Spleen (tissue), 7 donors: ENCODE results near the gene C6orf62.

Experiments
- POLR2A ChIP-seq, 3 donors: fragments of 450-650 bp; IDR thresholded peaks; one replicate each; pipeline ENCODE4 v1.5.1; 2017; ENCODE audit warnings: antibody characterized with exemption in 3 of 3, mild to moderate bottlenecking in 1 of 3
- POLR2AphosphoS5 ChIP-seq, 3 donors: sonication (generic); formaldehyde crosslinking; IDR thresholded peaks; one replicate each; pipeline ENCODE4 v1.5.1; 2017; ENCODE audit warnings: antibody characterized with exemption in 3 of 3
- TF ChIP-seq, protein P1 (sequence below), 11 experiments: fragments of 200-600 bp in 7 of 11; fragments of 450-650 bp in 4 of 11; sonication (generic) in 4 of 11; IDR thresholded peaks in 8 of 11; conservative IDR thresholded peaks in 3 of 11; 1 replicate in 7 of 11; 2 replicates in 4 of 11; pipeline versions ENCODE4 v1.4.0 to v1.8.0; 2016 to 2021; ENCODE audit warnings: antibody characterized with exemption in 11 of 11, inconsistent platforms in 4 of 11, mild to moderate bottlenecking in 1 of 11
- donor health status: DM: no; HTN: no; CAD: no; lungs with moderate emphysema.
- donor health status: DM: no; HTN: no; CAD: no.
- donor health status: DM: no; HTN: no; CAD: no.

DNA sequence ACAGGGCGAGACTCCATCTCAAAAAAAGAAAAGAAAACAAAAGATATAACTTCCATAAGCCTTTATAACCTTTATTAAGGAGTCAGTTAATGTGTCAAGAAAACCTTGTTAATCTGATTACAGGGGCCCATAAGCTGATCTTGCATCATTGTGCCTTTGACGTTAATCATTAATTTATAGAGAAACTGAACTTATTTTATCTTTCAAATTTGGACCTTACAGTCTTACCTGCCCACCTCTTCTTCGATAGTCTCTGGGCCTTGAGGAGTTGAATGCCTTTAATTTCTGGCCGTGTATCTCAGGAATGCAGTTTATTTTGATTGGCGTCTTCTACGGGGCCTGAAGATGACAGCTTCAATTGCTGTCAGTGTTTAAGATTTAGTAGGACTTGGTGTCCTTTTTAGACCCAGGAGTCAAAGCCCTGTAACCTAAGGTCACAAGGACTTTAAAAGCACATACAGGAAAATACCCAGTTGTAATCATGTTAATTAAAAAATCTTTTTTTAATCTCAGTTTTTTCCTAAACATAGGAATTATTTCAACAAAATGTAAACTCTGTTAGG lies 46.3 kb downstream of the C6orf62 start:
- TF ChIP-seq POLR2A (IDR thresholded peaks at IDR 0.05) (no peak), POLR2AphosphoS5 (IDR thresholded peaks at IDR 0.05) (no peak)
- TF ChIP-seq, protein P1, sequence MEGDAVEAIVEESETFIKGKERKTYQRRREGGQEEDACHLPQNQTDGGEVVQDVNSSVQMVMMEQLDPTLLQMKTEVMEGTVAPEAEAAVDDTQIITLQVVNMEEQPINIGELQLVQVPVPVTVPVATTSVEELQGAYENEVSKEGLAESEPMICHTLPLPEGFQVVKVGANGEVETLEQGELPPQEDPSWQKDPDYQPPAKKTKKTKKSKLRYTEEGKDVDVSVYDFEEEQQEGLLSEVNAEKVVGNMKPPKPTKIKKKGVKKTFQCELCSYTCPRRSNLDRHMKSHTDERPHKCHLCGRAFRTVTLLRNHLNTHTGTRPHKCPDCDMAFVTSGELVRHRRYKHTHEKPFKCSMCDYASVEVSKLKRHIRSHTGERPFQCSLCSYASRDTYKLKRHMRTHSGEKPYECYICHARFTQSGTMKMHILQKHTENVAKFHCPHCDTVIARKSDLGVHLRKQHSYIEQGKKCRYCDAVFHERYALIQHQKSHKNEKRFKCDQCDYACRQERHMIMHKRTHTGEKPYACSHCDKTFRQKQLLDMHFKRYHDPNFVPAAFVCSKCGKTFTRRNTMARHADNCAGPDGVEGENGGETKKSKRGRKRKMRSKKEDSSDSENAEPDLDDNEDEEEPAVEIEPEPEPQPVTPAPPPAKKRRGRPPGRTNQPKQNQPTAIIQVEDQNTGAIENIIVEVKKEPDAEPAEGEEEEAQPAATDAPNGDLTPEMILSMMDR (IDR thresholded peaks at IDR 0.05 in 8 of 11, conservative IDR thresholded peaks at IDR 0.05 in 3 of 11) = no peak
